Measurements from ENCODE around the gene AJAP1.

- TF ChIP-seq EP300 (IDR thresholded peaks at IDR 0.05) = no peak
- no peak for TF ChIP-seq POLR2A (IDR thresholded peaks at IDR 0.05)
- no peak for TF ChIP-seq CTCF (IDR thresholded peaks at IDR 0.05)
These were observed 19.5 kb upstream of the AJAP1 start for GRCh38 chr1:4634793-4635406.

Measured in ovary (tissue), 3 donors.